GM19351 (cell line): ENCODE results near the gene MMUT.
"Not testable (repeated sequence)": the region's sequence is repeated elsewhere in the genome, so short reads cannot be mapped to it uniquely, and the experiment has no call there.

Source experiments
- ATAC-seq: cut with Tn5 transposase; IDR thresholded peaks from one replicate; pipeline ENCODE4 v1.9.1; 2021; ENCODE audit warnings: mild to moderate bottlenecking, moderate library complexity; ENCODE audit not compliant: unreplicated experiment

The MMUT gene

DNA sequence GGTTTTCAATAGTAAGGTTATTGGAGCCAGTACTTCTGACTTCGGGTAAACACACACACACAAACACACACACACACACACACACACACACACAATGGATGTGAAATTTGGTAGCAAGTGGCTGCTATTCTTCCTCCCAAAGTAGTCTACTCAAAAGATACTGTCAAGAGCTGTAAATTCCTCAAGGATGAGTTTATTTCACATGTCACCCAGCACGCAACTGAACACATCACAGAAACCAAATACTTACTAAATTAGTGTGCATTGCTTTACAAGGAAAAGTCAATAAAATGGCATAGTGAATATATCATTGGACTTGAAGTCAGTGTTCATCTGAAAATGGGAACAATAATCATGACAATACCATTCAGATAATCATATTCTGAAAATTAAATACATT, 32.9 kb downstream of the MMUT start:
- ATAC-seq: no peak

DNA sequence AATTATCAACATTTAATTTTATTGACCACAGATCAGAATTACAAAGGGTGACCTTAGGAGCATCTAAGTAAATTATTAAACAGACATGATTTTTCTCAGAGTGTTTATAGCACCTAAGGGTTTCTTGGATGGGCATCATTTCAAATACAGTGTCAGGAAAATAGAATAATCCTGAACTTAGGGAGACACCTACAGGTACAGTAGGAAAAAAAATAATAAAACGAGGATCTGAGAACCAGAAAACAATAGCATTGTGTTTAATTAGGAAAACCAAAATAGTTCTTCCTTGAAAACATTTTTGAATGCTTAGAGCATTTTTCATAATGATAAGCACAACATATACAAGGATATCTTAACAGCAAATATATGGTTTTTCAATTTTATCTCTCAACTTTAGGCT, 39.2 kb downstream of the MMUT start:
- no peak for ATAC-seq

DNA sequence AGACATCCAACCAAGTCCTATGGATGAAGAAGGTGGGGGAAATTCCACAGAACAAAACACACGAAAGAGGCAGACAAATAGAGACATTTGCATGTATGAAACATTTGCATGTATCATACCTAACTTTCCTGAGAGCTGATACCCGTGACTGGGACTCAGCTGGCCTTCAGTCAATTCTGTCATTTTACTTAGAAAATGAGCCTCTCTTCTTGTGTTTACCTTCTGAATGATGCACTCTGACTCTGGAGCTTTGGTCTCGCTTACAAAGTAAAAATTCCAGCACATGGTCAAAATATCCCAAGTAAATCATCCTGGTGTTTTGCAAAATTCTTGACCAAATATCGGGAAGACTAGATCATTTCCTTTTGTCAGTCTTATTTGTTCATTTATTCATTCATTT, 46.9 kb downstream of the MMUT start:
- no peak for ATAC-seq

DNA sequence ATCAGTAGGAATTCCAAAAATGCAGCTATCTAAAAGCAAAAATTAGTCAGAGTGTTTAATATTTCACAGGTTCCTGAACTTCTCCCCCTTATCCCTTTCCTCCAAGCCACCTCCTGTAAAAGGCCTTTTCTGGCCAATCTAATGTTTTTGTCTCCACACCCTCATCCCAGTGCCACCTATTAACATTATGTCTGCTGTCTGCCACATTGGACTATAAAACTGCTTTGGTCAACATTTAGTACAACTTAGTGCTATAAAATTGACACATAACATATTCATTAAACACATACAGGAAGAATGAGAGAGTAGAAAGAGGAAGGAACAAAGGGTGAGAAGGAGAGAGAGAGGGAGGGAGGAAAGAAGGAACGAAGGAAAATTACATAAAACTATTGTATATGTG, 47.7 kb downstream of the MMUT start:
- no peak for ATAC-seq

DNA sequence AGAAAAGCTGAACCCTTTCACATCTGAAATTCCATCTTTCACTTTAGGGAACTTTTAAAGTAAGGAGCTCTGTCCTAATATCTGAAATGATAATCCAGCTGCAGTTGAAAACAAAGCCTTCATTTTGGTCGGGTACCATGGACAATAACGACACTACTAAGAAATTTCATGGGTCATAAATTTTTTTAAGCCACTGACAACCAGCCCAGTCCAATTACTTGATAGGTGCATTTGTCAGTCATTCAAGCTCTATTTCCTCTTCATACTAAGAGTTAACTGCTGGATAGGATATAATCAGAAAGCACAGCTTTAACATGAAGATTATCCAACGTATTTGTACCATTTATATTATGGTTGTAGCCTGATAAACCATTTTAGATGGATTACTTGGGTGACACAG, 52.5 kb downstream of the MMUT start:
- ATAC-seq: no peak

DNA sequence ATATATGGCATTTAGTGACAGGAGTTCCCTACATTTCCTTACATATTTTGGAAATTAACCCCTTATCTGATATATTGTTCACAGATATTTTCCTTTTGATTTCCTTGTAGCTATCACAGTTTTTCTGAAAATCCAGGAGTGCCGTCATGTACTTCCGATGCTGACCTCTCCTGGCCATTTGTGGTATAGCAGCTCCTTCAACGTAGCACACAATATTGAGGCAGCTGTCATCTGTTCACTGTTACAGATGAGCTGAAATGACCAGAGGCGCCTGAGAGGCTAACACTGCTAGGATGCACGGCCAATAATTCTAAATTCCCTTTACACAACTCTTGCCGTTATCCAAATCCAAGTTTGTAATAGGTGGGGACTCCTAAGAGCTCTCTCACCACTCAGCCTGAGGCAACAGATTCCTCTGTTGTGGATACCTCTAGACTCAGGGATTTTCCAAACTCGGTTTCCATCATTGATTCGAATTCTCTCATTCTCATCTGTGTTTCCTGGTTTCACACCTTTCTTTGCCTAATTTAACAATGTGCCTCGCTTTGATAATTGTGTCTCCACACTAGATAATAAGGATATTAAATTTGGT, 53.0 kb downstream of the MMUT start:
- peak; percentile 97 for ATAC-seq

DNA sequence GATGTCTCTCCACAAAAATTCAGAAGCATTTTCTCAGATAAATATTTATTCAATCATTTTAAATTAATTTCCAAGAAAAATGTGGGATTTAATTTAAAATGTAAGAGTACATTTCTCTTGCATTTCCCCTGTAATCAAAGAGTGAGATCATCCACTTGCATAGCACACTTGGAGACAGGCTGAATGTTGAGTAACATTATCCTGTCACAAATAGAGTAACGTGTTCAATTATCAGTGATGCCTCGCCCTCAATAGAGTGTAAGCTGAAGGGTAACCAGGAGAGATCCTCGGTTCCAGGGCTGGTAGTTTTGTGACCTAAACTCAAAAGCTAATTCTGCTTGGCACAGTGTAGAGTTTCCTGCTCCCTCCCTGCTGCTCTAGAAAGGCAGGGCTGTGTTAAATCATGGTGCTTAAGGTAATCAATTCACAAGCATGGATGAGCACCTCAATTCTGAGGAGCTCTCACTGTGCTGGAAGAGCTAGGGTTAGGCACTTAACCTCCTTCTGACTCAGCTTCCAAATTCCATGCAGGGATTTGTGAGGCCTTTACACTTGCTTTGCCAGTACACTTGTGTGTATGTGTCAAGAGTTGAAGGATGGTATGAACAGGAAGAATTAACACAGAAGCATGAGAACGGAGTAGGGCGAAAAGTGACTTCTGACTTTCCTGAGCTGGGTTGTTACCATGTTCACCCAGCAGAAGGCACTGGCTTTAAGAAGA, 56.6 kb downstream of the MMUT start:
- no peak for ATAC-seq

DNA sequence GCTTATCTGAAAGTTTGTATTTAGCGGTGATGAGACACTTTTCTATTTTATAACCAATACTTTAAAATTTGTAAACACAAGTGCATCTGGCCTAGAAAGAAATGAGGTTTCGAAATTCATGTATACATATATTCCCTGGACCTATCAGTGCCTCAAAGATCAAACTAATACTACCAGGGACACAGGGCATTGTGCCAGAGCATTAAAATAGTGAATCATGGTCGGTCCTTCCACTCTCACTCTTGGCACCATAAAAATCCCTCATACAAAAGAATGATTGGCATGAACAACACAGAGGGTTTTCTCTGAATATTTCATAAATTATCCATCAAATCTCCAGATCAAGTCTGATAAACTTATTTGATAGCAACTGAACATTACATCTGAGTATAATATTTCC, 62.0 kb downstream of the MMUT start:
- no peak for ATAC-seq

DNA sequence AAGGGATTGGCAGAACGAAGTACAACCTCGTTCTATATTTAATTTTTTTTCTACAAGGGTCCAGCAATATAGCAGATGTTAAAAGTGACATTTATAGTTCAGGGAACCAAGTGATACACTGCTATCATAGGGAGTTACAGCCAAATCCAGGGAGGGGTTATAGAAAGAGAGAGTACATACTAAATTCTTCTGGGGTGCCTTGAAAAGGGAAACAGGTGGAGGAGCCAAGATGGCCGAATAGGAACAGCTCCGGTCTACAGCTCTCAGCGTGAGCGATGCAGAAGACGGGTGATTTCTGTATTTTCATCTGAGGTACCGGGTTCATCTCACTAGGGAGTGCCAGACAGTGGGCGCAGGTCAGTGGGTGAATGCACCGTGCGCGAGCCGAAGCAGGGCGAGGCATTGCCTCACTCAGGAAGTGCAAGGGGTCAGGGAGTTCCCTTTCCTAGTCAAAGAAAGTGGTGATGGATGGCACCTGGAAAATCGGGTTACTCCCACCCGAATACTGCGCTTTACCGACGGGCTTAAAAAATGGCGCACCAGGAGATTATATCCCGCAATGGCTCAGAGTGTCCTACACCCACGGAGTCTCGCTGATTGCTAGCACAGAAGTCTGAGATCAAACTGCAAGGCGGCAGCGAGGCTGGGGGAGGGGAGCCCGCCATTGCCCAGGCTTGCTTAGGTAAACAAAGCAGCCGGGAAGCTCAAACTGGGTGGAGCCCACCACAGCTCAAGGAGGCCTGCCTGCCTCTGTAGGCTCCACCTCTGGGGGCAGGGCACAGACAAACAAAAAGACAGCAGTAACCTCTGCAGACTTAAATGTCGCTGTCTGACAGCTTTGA, 76.2 kb downstream of the MMUT start:
- ATAC-seq: not testable (repeated sequence)

DNA sequence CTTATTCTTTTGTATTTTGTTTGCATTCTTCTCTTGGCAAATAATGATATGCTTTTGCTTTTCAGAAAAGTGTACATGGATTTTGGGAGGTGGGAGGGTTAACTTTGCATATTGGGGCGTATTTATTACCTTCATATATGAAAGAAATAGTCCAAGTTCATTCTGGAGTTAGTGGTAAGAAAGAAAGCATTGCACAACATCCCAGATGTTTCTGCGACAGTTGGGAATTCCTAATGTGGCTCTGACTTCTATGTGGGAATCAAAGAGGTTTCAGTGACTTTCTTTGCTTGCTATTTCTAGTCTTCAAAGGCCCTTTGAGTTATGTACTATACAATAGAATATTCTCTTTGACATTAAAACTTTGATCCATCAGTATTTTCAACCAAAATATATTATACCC, 78.1 kb downstream of the MMUT start:
- ATAC-seq: no peak
